Measurements from ENCODE around the gene JOSD1.
A peak's percentile ranks its signal among the peaks of the same experiment; 100 is the strongest.

JOSD1 gene

GRCh38 chr22:38699143-38699542, 1.6 kb downstream of the JOSD1 start:
- H3K9me3 ChIP-seq (ENCODE audit: control insufficient read depth, insufficient read depth, low read length): no peaks in the 10 kb centered on the region
- peak overlapping the region; percentile 98; the same call in 1 of the 2 replicates for H3K9ac ChIP-seq (ENCODE audit: low read depth, low read length)
- peaks cover 36% of the 10 kb centered on the region for H3K4me1 ChIP-seq (ENCODE audit: insufficient read depth, low read length)
- no peaks in the 10 kb centered on the region for H3K36me3 ChIP-seq (ENCODE audit: insufficient read depth, low read length)

- Histone ChIP-seq H3K9me3 (ENCODE audit: control insufficient read depth, insufficient read depth, low read length) (no peaks in the 10 kb centered on the region), H3K4me1 (ENCODE audit: insufficient read depth, low read length) (peaks cover 36% of the 10 kb centered on the region), H3K36me3 (ENCODE audit: insufficient read depth, low read length) (no peaks in the 10 kb centered on the region), H3K9ac (ENCODE audit: low read depth, low read length) (peak overlapping the region; percentile 98; the same call in 1 of the 2 replicates)
Observed at GRCh38 chr22:38698407-38699094, 2.2 kb downstream of the JOSD1 start.

- H3K9me3 ChIP-seq (ENCODE audit: control insufficient read depth, insufficient read depth, low read length): no peaks in the 10 kb centered on the region
- H3K4me1 ChIP-seq (ENCODE audit: insufficient read depth, low read length): peaks cover 31% of the 10 kb centered on the region
- peaks cover 3% of the 10 kb centered on the region; the same call in 1 of the 2 replicates for H3K36me3 ChIP-seq (ENCODE audit: insufficient read depth, low read length)
- H3K9ac ChIP-seq (ENCODE audit: low read depth, low read length): peak overlapping the region; percentile 13; the same call in 1 of the 2 replicates
Observed at GRCh38 chr22:38697425-38698089, 3.2 kb downstream of the JOSD1 start.

- Histone ChIP-seq H3K9ac (ENCODE audit: low read depth, low read length) (no peak overlapping the region), H3K36me3 (ENCODE audit: insufficient read depth, low read length) (peaks cover 3% of the 10 kb centered on the region; the same call in 1 of the 2 replicates), H3K9me3 (ENCODE audit: control insufficient read depth, insufficient read depth, low read length) (no peaks in the 10 kb centered on the region), H3K4me1 (ENCODE audit: insufficient read depth, low read length) (peaks cover 31% of the 10 kb centered on the region)
Observed at GRCh38 chr22:38696606-38697424, 3.9 kb downstream of the JOSD1 start.

GRCh38 chr22:38694940-38695339, 5.8 kb downstream of the JOSD1 start:
- H3K36me3 ChIP-seq (ENCODE audit: insufficient read depth, low read length): peaks cover 8% of the 10 kb centered on the region; the same call in 1 of the 2 replicates
- H3K4me1 ChIP-seq (ENCODE audit: insufficient read depth, low read length): peaks cover 31% of the 10 kb centered on the region

GRCh38 chr22:38694049-38694448, 6.7 kb downstream of the JOSD1 start:
- no peak overlapping the region for H3K9ac ChIP-seq (ENCODE audit: low read depth, low read length)
- no peaks in the 10 kb centered on the region for H3K9me3 ChIP-seq (ENCODE audit: control insufficient read depth, insufficient read depth, low read length)
- H3K4me1 ChIP-seq (ENCODE audit: insufficient read depth, low read length): peaks cover 26% of the 10 kb centered on the region
- peaks cover 8% of the 10 kb centered on the region; the same call in 1 of the 2 replicates for H3K36me3 ChIP-seq (ENCODE audit: insufficient read depth, low read length)

More at GRCh38 chr22:38694940-38695339, 5.8 kb downstream of the JOSD1 start:
- Histone ChIP-seq H3K9ac (ENCODE audit: low read depth, low read length) (no peak overlapping the region), H3K9me3 (ENCODE audit: control insufficient read depth, insufficient read depth, low read length) (no peaks in the 10 kb centered on the region)

GRCh38 chr22:38689651-38690050, 11.1 kb downstream of the JOSD1 start:
- H3K9ac ChIP-seq (ENCODE audit: low read depth, low read length): no peak overlapping the region
- H3K9me3 ChIP-seq (ENCODE audit: control insufficient read depth, insufficient read depth, low read length): no peaks in the 10 kb centered on the region
- H3K36me3 ChIP-seq (ENCODE audit: insufficient read depth, low read length): peaks cover 12% of the 10 kb centered on the region
- no peaks in the 10 kb centered on the region for H3K4me1 ChIP-seq (ENCODE audit: insufficient read depth, low read length)

GRCh38 chr22:38685761-38686160, 15.0 kb downstream of the JOSD1 start:
- peaks cover 12% of the 10 kb centered on the region for H3K36me3 ChIP-seq (ENCODE audit: insufficient read depth, low read length)

GRCh38 chr22:38684895-38685294, 15.8 kb downstream of the JOSD1 start:
- Histone ChIP-seq H3K36me3 (ENCODE audit: insufficient read depth, low read length) (peaks cover 12% of the 10 kb centered on the region), H3K9ac (ENCODE audit: low read depth, low read length) (no peak overlapping the region), H3K4me1 (ENCODE audit: insufficient read depth, low read length) (no peaks in the 10 kb centered on the region)

More at GRCh38 chr22:38685761-38686160, 15.0 kb downstream of the JOSD1 start:
- Histone ChIP-seq H3K9me3 (ENCODE audit: control insufficient read depth, insufficient read depth, low read length) (0 out of 2 replicates have a peak, but pooled peaks cover 4% of the 10 kb centered on the region), H3K9ac (ENCODE audit: low read depth, low read length) (no peak overlapping the region), H3K4me1 (ENCODE audit: insufficient read depth, low read length) (no peaks in the 10 kb centered on the region)

GRCh38 chr22:38681582-38682335, 19.0 kb downstream of the JOSD1 start, which contains the start of gene TOMM22:
Gene TOMM22 (plus strand): TSS chr22:38681957. CDS start chr22:38681979, 22 bp downstream.
- H3K4me1 ChIP-seq (ENCODE audit: insufficient read depth, low read length): no peaks in the 10 kb centered on the region
- 0 out of 2 replicates have a peak, but pooled peaks cover 4% of the 10 kb centered on the region for H3K9me3 ChIP-seq (ENCODE audit: control insufficient read depth, insufficient read depth, low read length)
- peak within 1 kb of the TSS; percentile 93 for H3K9ac ChIP-seq (ENCODE audit: low read depth, low read length)
- peaks cover 8% of the 10 kb centered on the region for H3K36me3 ChIP-seq (ENCODE audit: insufficient read depth, low read length)

More at GRCh38 chr22:38684895-38685294, 15.8 kb downstream of the JOSD1 start:
- H3K9me3 ChIP-seq (ENCODE audit: control insufficient read depth, insufficient read depth, low read length): 0 out of 2 replicates have a peak, but pooled peaks cover 4% of the 10 kb centered on the region

- Histone ChIP-seq H3K36me3 (ENCODE audit: insufficient read depth, low read length) (no peaks in the 10 kb centered on the region; the same call in 1 of the 2 replicates), H3K9ac (ENCODE audit: low read depth, low read length) (no peak overlapping the region), H3K4me1 (ENCODE audit: insufficient read depth, low read length) (no peaks in the 10 kb centered on the region)
Observed at GRCh38 chr22:38675833-38676232, 24.9 kb downstream of the JOSD1 start.

GRCh38 chr22:38674888-38675287, 25.9 kb downstream of the JOSD1 start:
- Histone ChIP-seq H3K36me3 (ENCODE audit: insufficient read depth, low read length) (no peaks in the 10 kb centered on the region; the same call in 1 of the 2 replicates), H3K9ac (ENCODE audit: low read depth, low read length) (no peak overlapping the region), H3K9me3 (ENCODE audit: control insufficient read depth, insufficient read depth, low read length) (no peaks in the 10 kb centered on the region), H3K4me1 (ENCODE audit: insufficient read depth, low read length) (no peaks in the 10 kb centered on the region)

More at GRCh38 chr22:38675833-38676232, 24.9 kb downstream of the JOSD1 start:
- H3K9me3 ChIP-seq (ENCODE audit: control insufficient read depth, insufficient read depth, low read length): no peaks in the 10 kb centered on the region

- H3K36me3 ChIP-seq (ENCODE audit: insufficient read depth, low read length): no peaks in the 10 kb centered on the region
Observed at GRCh38 chr22:38657045-38657909, 43.5 kb downstream of the JOSD1 start.

More at GRCh38 chr22:38657045-38657909, 43.5 kb downstream of the JOSD1 start:
- no peaks in the 10 kb centered on the region for H3K4me1 ChIP-seq (ENCODE audit: insufficient read depth, low read length)
- no peaks in the 10 kb centered on the region for H3K9me3 ChIP-seq (ENCODE audit: control insufficient read depth, insufficient read depth, low read length)
- H3K9ac ChIP-seq (ENCODE audit: low read depth, low read length): peak overlapping the region; percentile 71
